ENCODE measurements around the gene CDK9. TPM values are rescaled to one million over a fixed set of nuclear protein-coding genes. Genes with fewer than 3 reads are reported as not detected.
A peak's percentile ranks its signal among the peaks of the same experiment; 100 is the strongest.

The CDK9 gene
- total RNA-seq, 2 experiments from 2014 or later: 112 to 115 TPM

DNA sequence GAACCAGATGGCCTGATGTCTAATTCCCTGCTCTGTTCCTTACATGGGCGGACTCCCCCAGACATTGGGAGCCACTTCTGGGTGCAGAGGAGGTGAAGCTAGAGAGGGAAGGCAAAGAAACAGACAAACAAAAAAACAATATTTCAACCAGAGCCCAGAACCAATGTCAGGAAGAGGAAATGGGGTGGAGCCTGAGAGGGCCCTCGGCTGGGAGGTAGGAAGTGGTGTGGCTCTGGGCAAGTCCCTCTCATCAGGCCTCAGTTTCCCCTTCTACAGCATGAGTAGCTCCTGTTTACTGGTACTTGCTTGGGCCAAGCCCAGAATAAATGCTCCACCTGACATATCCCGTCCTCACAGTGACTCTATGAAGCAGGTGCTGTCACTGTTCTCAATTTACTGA lies 18.4 kb upstream of the CDK9 start:
- H3K27ac Mint-ChIP-seq: peak overlapping the region; percentile 84
- no peaks in the 10 kb centered on the region for H3K27me3 Mint-ChIP-seq
- H3K9me3 Mint-ChIP-seq: no peaks in the 10 kb centered on the region
- peaks cover 95% of the 10 kb centered on the region for H3K36me3 Mint-ChIP-seq (ENCODE audit: low read depth)
- peak overlapping the region; percentile 64 for H3K4me3 Mint-ChIP-seq
- H3K4me1 Mint-ChIP-seq: peaks cover 86% of the 10 kb centered on the region
- ChIA-PET POLR2A (interaction anchor here (0.8 to 3.6 kb wide), 7 partner anchors 9 to 136 kb away, joined by 3 to 38 read pairs (median 6); partner anchors contain the start of genes CDK9, SH2D3C and TOR2A), CTCF (interaction anchor here (1.0 to 7.8 kb wide), 6 partner anchors 9 to 103 kb away, joined by 3 to 90 read pairs (median 4); partner anchors contain the start of genes CDK9, SH2D3C and TOR2A)
- DNase-seq: peak; percentile 33

DNA sequence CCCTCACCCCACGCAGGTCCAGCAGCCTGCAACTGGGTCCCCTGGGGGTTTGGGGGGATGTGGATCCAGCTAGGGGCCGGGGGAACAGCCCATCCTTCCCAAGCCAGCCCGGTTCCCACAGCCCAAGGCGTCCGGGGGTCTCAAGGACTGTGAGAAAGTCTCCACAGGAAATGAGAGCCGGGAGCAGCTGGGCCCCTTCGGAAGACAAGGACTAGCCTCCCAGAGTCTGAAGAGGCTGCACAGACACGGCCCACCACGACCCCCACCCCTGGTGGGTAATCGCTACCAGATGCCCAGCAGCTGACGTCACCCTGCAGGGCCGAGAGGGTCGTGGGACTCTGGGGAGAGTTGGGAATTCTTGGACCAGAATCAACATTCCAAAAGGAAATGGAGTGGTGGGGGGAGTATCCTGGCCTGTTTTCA lies 17.9 kb upstream of the CDK9 start:
- POLR2A ChIA-PET: interaction anchor here (0.8 to 3.6 kb wide), 6 partner anchors 8 to 136 kb away, joined by 3 to 38 read pairs (median 6); partner anchors contain the start of genes CDK9, SH2D3C and TOR2A
- peaks cover 93% of the 10 kb centered on the region for H3K36me3 Mint-ChIP-seq (ENCODE audit: low read depth)

DNA sequence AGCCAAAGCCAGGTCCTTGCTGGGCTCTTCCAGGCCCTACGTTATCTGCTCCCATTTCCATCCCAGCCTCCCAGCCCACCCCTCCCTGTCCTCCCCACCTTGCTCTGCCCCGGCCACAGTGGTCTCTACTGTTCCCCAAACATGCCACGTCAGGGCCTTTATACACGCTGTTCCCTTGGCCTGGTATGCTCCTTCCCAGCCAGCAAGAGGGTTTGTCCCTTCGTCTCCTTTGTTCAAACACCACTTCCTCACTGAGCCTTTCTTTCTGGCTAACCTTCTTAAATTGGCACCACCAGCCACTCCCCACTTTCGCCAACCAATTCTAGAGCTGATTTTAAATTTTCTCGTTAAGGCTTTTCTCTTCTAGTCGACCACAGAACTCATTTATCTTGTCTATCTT lies 17.1 kb upstream of the CDK9 start:
- ChIA-PET POLR2A (interaction anchor here (1.7 to 4.6 kb wide), 2 partner anchors 16 to 33 kb away, joined by 6 to 77 read pairs; partner anchors contain the start of genes CDK9 and TOR2A), CTCF (interaction anchor here (1.7 to 7.8 kb wide), 2 partner anchors 14 to 101 kb away, joined by 5 to 90 read pairs; partner anchors contain the start of gene CDK9)
- H3K36me3 Mint-ChIP-seq (ENCODE audit: low read depth): peaks cover 89% of the 10 kb centered on the region
- H3K27ac Mint-ChIP-seq: peak overlapping the region; percentile 78
- no peak for DNase-seq
- H3K27me3 Mint-ChIP-seq: no peaks in the 10 kb centered on the region
- peak overlapping the region; percentile 12 for H3K4me3 Mint-ChIP-seq
- no peaks in the 10 kb centered on the region for H3K9me3 Mint-ChIP-seq
- H3K4me1 Mint-ChIP-seq: peaks cover 84% of the 10 kb centered on the region

More for the DNA sequence above, 17.9 kb upstream of the CDK9 start:
- CTCF ChIA-PET: interaction anchor here (1.0 to 7.8 kb wide), 6 partner anchors 8 to 103 kb away, joined by 3 to 90 read pairs (median 4); partner anchors contain the start of genes CDK9, SH2D3C and TOR2A
- H3K4me3 Mint-ChIP-seq: peak overlapping the region; percentile 64
- H3K27ac Mint-ChIP-seq: peak overlapping the region; percentile 84
- no peak for DNase-seq
- no peaks in the 10 kb centered on the region for H3K9me3 Mint-ChIP-seq
- no peaks in the 10 kb centered on the region for H3K27me3 Mint-ChIP-seq
- H3K4me1 Mint-ChIP-seq: peaks cover 86% of the 10 kb centered on the region

DNA sequence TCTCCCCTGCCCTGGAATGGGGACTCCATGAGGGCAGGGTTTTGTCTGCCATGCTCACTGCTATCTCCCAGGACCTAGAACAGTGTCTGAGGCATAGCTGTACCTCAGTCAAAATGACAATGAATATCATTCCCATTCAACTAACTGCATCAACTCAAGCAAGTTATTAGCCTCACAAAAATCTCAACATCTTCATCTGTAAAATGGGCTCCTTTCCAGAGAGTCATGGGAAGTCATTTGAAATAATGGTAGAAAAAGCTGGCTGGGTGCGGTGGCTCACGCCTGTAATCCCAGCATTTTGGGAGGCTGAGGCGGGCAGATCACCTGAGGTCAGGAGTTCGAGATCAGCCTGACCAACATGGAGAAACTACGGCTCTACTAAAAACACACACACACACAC lies 16.7 kb upstream of the CDK9 start:
- no peak for DNase-seq
- ChIA-PET CTCF (interaction anchor here (7.8 kb wide), 1 partner anchor 13 kb away, joined by 90 read pairs; the partner anchor contains the start of gene CDK9), POLR2A (interaction anchor here (1.0 to 4.6 kb wide), 5 partner anchors 9 to 135 kb away, joined by 3 to 77 read pairs (median 6); partner anchors contain the start of genes CDK9, SH2D3C and TOR2A)
- peaks cover 85% of the 10 kb centered on the region for H3K4me1 Mint-ChIP-seq
- no peaks in the 10 kb centered on the region for H3K9me3 Mint-ChIP-seq
- peak overlapping the region; percentile 78 for H3K27ac Mint-ChIP-seq
- H3K4me3 Mint-ChIP-seq: peak overlapping the region; percentile 12
- H3K36me3 Mint-ChIP-seq (ENCODE audit: low read depth): peaks cover 89% of the 10 kb centered on the region
- no peaks in the 10 kb centered on the region for H3K27me3 Mint-ChIP-seq

DNA sequence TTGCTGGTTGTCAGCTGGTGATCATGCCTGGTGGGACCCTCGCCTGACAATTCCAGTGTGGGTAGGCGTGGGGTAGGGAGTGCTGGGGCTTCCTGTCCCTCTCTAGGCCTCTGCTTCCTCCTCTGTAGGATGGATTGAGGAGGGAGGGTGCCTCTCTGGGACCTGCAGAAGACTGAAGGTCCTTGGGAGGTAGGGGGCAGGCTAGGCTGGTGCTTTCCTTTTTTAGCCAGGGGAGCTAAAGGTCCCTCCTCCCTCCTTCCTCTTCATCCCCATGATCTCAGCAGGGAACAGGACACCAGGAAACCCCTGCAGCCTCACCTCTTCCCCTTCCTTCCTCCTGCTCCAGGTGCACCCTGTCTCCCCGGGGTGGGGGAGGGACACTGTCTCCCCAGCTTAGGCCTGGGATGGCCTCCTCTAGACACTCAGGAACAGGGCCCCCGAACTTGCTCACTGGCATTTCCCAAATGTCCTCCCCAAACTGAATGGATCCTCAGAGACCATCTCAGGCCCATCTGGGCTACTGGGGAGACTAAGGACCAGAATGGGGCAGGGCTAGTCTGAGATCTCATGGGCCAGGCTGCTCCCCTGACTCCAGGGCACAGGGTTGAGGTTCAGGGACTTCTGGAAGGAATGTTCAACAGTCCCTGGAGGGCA lies 15.8 kb upstream of the CDK9 start:
- Mint-ChIP-seq H3K9me3 (no peaks in the 10 kb centered on the region), H3K36me3 (ENCODE audit: low read depth) (peaks cover 84% of the 10 kb centered on the region), H3K27ac (peak overlapping the region; percentile 89), H3K4me1 (peaks cover 88% of the 10 kb centered on the region), H3K27me3 (no peaks in the 10 kb centered on the region), H3K4me3 (peak overlapping the region; percentile 86)
- ChIA-PET CTCF (interaction anchor here (1.4 to 7.8 kb wide), 4 partner anchors 13 to 151 kb away, joined by 6 to 90 read pairs (median 18); partner anchors contain the start of genes CDK9 and TOR2A), POLR2A (interaction anchor here (0.9 to 4.6 kb wide), 9 partner anchors 8 to 142 kb away, joined by 3 to 77 read pairs (median 5); partner anchors contain the start of genes CDK9, FPGS, SH2D3C and TOR2A)
- DNase-seq: no peak

DNA sequence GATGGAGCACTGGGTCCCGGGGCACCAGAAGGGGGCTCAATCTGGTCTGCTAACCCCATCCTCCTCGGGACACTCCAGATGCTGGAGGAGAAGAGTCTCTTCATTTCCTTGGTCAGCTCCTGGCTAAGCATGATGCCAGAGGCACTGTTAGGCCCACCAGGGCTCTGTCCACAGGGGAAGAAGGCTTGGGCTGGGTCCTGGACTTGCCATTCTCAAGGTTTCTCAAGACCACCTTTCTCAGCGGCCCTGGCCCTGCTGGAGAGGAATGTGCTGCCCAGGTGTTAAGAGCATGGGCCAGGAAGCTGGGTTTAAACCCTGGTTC lies 15.3 kb upstream of the CDK9 start:
- Mint-ChIP-seq H3K27me3 (no peaks in the 10 kb centered on the region), H3K4me1 (peaks cover 84% of the 10 kb centered on the region), H3K9me3 (no peaks in the 10 kb centered on the region), H3K36me3 (ENCODE audit: low read depth) (peaks cover 79% of the 10 kb centered on the region), H3K27ac (peak overlapping the region; percentile 89), H3K4me3 (peak overlapping the region; percentile 86)
- ChIA-PET POLR2A (interaction anchor here (0.6 to 4.6 kb wide), 13 partner anchors 9 to 142 kb away, joined by 3 to 77 read pairs (median 5); partner anchors contain the start of genes CDK9, FPGS and TOR2A), CTCF (interaction anchor here (0.9 to 7.8 kb wide), 7 partner anchors 10 to 172 kb away, joined by 3 to 90 read pairs (median 6); partner anchors contain the start of genes CDK9, PTRH1, TOR2A and TTC16)
- DNase-seq: no peak

DNA sequence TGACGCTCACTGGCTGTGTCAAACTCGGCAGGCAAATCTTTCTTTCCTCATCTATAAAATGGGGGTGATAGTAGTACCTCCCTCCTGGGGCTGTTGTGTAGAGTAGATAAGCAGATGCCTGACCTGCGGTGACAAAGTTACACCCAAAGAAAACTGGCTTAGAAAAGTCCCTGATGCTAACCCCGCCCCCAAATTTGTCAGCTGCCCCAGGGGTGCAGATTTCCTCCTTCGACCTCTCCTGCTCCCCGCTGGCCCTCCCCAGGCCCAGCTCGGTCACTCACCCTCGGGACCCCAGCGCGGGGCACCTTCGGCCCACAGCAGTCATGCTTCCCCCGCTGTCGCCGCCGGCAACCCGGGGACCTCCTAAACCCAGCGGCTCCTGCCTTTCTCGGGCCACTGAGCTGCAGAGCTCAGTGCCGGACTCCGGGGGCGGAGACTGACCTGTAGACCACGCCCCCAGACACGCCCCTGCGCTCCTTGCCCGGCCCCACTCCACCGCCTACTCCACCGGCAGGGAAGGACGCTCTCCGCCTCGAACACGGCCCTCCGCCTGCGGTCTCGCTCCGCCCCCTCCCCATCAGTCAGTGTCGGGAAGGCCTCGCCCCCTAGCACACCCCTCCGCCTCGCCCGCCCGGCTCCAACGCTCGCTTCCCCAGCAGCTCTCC lies 14.8 kb upstream of the CDK9 start:
- CTCF ChIA-PET: interaction anchor here (0.8 to 7.8 kb wide), 9 partner anchors 10 to 172 kb away, joined by 3 to 90 read pairs (median 6); partner anchors contain the start of genes CDK9, PTRH1, TOR2A and TTC16
- POLR2A ChIA-PET: interaction anchor here (0.6 to 4.6 kb wide), 13 partner anchors 9 to 141 kb away, joined by 3 to 77 read pairs (median 5); partner anchors contain the start of genes CDK9 and TOR2A
- H3K36me3 Mint-ChIP-seq (ENCODE audit: low read depth): peaks cover 74% of the 10 kb centered on the region
- peak; percentile 98 for DNase-seq
- H3K4me1 Mint-ChIP-seq: peaks cover 81% of the 10 kb centered on the region
- no peaks in the 10 kb centered on the region for H3K27me3 Mint-ChIP-seq
- peak overlapping the region; percentile 86 for H3K4me3 Mint-ChIP-seq
- no peaks in the 10 kb centered on the region for H3K9me3 Mint-ChIP-seq
- H3K27ac Mint-ChIP-seq: peak overlapping the region; percentile 89

DNA sequence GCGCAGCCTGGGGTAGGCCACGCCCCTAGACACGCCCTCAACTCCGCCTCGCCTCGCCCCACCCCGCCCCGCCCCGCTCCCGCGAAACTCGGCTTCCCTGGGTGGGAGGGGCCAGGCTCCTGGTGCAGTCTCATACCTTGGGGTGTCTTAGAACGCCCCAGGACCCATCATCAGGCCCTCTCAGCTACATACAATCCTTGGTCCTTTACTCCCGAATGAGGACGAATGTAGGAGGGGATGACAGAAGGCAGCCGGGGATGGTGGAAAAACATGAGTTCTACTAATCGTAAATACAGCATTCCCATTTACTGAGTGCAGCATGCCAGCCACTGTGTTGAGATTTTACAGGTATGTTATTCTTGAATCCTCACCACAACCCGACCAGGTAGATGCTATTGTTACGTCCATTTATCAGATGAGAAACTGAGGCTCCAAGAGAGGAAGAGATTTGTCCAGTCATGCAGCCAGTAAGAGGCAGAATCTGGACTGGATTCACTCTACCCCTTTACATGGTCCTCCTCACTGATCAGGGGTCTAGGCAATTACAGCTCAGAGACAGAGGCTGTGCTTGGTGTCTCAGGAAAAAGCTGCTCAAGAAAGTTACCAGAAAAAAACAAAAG lies 14.2 kb upstream of the CDK9 start:
- POLR2A ChIA-PET: interaction anchor here (0.9 to 4.6 kb wide), 11 partner anchors 8 to 134 kb away, joined by 3 to 77 read pairs (median 5); partner anchors contain the start of genes CDK9 and TOR2A
- no peak for DNase-seq
- CTCF ChIA-PET: interaction anchor here (0.8 to 7.8 kb wide), 9 partner anchors 11 to 171 kb away, joined by 3 to 90 read pairs (median 6); partner anchors contain the start of genes CDK9, PTRH1, TOR2A and TTC16
- Mint-ChIP-seq H3K36me3 (ENCODE audit: low read depth) (peaks cover 75% of the 10 kb centered on the region), H3K27me3 (no peaks in the 10 kb centered on the region), H3K27ac (peak overlapping the region; percentile 89), H3K4me3 (peak overlapping the region; percentile 86), H3K9me3 (no peaks in the 10 kb centered on the region), H3K4me1 (peaks cover 81% of the 10 kb centered on the region)

DNA sequence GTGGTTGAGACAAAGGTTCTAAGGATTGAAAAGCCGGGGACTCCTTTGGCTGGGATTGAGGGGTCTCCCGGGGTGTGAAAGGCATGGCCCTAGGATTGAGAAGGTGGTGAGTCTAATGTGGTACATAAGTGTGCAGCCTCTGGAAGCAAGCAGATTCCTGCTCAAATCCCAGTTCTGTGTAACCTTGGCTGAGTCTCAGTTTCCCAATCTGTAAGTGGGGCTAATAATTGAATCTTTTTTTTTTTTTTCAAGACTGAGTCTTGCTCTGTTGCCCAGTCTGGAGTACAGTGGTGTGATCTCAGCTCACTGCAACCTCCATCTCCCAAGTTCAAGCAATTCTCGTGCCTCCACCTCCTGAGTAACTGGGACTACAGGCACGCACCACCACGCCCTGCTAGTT lies 13.2 kb upstream of the CDK9 start:
- POLR2A ChIA-PET: interaction anchor here (4.6 kb wide), 1 partner anchor 13 kb away, joined by 77 read pairs; the partner anchor contains the start of gene CDK9
- peaks cover 73% of the 10 kb centered on the region for H3K4me1 Mint-ChIP-seq
- H3K9me3 Mint-ChIP-seq: no peaks in the 10 kb centered on the region
- no peak for DNase-seq
- peaks cover 75% of the 10 kb centered on the region for H3K36me3 Mint-ChIP-seq (ENCODE audit: low read depth)
- CTCF ChIA-PET: interaction anchor here (1.2 to 7.8 kb wide), 5 partner anchors 10 to 149 kb away, joined by 3 to 90 read pairs (median 11); partner anchors contain the start of genes CDK9 and TOR2A
- H3K4me3 Mint-ChIP-seq: no peak overlapping the region
- peak overlapping the region; percentile 35 for H3K27ac Mint-ChIP-seq
- H3K27me3 Mint-ChIP-seq: no peaks in the 10 kb centered on the region

DNA sequence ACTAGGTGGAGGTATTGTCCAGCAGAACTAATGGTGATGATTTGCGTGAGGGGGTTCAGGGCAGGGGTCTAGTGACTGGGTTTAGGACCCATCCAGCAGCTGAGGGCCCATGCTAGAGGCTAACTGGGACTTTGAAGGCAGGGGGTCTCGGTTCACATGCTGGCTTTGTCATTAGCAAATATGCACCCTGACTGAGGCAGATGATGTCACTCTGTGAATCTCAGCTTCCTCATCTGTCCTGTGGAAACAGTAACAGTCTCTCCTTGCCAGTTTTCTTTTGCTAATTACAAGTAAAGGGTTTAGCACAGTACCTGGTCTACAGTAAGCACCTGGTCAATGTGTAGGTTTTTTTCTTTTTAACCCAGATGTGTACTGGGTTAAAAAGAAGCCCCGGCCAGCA lies 12.6 kb upstream of the CDK9 start:
- Mint-ChIP-seq H3K4me3 (no peak overlapping the region), H3K4me1 (peaks cover 68% of the 10 kb centered on the region), H3K9me3 (no peaks in the 10 kb centered on the region), H3K36me3 (ENCODE audit: low read depth) (peaks cover 74% of the 10 kb centered on the region), H3K27ac (no peak overlapping the region), H3K27me3 (no peaks in the 10 kb centered on the region)
- DNase-seq: no peak
- ChIA-PET CTCF (interaction anchor here (1.2 to 3.4 kb wide), 3 partner anchors 11 to 96 kb away, joined by 3 to 25 read pairs (median 7); partner anchors contain the start of gene TOR2A), POLR2A (interaction anchor here (1.2 kb wide), 1 partner anchor 11 kb away, joined by 4 read pairs; no protein-coding TSS in a partner anchor)

DNA sequence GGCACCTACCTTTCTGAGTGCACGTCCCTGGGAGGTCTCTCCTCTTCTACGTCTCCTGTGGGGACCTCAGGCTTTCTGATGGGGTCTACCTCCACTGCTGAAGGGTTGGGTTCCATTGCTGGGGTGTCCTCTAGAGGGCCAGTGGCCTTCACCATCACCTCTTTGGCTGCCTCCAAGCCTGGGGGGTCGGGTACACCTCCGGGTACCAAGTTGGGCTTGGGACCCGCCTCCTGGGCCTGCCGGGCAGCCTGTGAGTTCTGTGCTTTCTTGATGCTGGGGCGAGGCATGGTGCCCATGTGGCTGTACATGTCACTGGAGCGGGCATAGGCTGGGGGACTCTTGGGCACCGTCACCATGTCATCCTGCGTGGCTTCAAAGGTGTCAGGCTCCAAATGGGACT lies 11.9 kb upstream of the CDK9 start:
- Mint-ChIP-seq H3K36me3 (ENCODE audit: low read depth) (peaks cover 70% of the 10 kb centered on the region), H3K4me1 (peaks cover 63% of the 10 kb centered on the region), H3K4me3 (no peak overlapping the region), H3K9me3 (no peaks in the 10 kb centered on the region), H3K27me3 (no peaks in the 10 kb centered on the region), H3K27ac (no peak overlapping the region)
- ChIA-PET POLR2A (interaction anchor here (1.2 kb wide), 1 partner anchor 11 kb away, joined by 4 read pairs; no protein-coding TSS in a partner anchor), CTCF (interaction anchor here (1.2 kb wide), 1 partner anchor 11 kb away, joined by 3 read pairs; no protein-coding TSS in a partner anchor)
- no peak for DNase-seq

Data from activated CD4-positive, alpha-beta memory T cell treated with anti-CD3 and anti-CD28 coated beads, Interleukin-2, amount 10 ng/mL, durations not matched to agents 7 days and 5 days (primary cell).